H1 (cell line): ENCODE measurements around the gene MUC5AC. TPM values are rescaled to one million over a fixed set of nuclear protein-coding genes. Genes with fewer than 3 reads are reported as not detected.

Experiments
- CTCF ChIA-PET: fragments of 300-600 bp; sonication (Branson Sonifier 250); formaldehyde crosslinking; loops from one replicate; lab custom pipeline; 2021; ENCODE audit not compliant: partially characterized antibody; lab: Charles Lee
- POLR2A ChIA-PET: fragments of 300-600 bp; sonication (Branson Sonifier 250); formaldehyde crosslinking; loops from one replicate; lab custom pipeline; 2021; ENCODE audit warnings: inconsistent platforms; ENCODE audit not compliant: partially characterized antibody; lab: Charles Lee
- DNase-seq, 2 experiments: peaks; one replicate each; pipeline versions ENCODE4 v3.0.0 to v3.0.0-alpha.2; 2010 to 2022; ENCODE audit warnings: low spot score in 2 of 2, low read depth in 1 of 2, mixed read lengths in 1 of 2
- FAIRE-seq: peaks from 2 replicates; lab custom pipeline; 2011; peaks lifted over from hg19 to GRCh38; lab: Jason Lieb, UNC
- H2AFZ ChIP-seq: 2 replicates; pipeline ENCODE4 v1.8.1; 2012; ENCODE audit warnings: low read length, inconsistent platforms
- H2AK5ac ChIP-seq: 2 replicates; pipeline ENCODE4 v1.6.1; 2013; ENCODE audit warnings: low read depth, low read length
- H2BK120ac ChIP-seq: replicated peaks from 2 replicates; pipeline ENCODE3; 2013; ENCODE audit warnings: low read depth, low read length, inconsistent platforms
- H2BK12ac ChIP-seq: 2 replicates; pipeline ENCODE4 v1.6.1; 2013; ENCODE audit warnings: low read depth, low read length
- H2BK15ac ChIP-seq: 2 replicates; pipeline ENCODE4 v1.6.1; 2013; ENCODE audit warnings: low read length
- H2BK20ac ChIP-seq: 2 replicates; pipeline ENCODE4 v1.6.1; 2013; ENCODE audit warnings: low read length
- H2BK5ac ChIP-seq: 2 replicates; pipeline ENCODE4 v1.6.1; 2013; ENCODE audit warnings: low read depth, low read length
- H3K14ac ChIP-seq: 2 replicates; pipeline ENCODE4 v1.6.1; 2013; ENCODE audit warnings: inconsistent platforms; ENCODE audit not compliant: insufficient read length
- H3K18ac ChIP-seq: 2 replicates; pipeline ENCODE4 v1.6.1; 2013; ENCODE audit warnings: low read length; ENCODE audit errors: extremely low read depth
- H3K23ac ChIP-seq: 2 replicates; pipeline ENCODE4 v1.6.1; 2013; ENCODE audit warnings: inconsistent platforms; ENCODE audit not compliant: insufficient read length
- H3K23me2 ChIP-seq: 2 replicates; pipeline ENCODE4 v1.6.1; 2013; ENCODE audit warnings: low read depth, low read length
- H3K27ac ChIP-seq: 2 replicates; pipeline ENCODE4 v1.6.1; 2011; ENCODE audit warnings: low read depth, low read length, inconsistent platforms
- H3K27me3 ChIP-seq, 4 experiments: replicated peaks in 1 of 4; 1 replicate in 1 of 4; 2 replicates in 3 of 4; pipeline versions ENCODE4 v1.6.1 to v1.8.1; 2011 to 2013; ENCODE audit warnings: low read length in 3 of 4, mild to moderate bottlenecking in 3 of 4, inconsistent platforms in 2 of 4, mixed read lengths in 2 of 4, moderate library complexity in 1 of 4; ENCODE audit not compliant: control insufficient read depth in 3 of 4, insufficient read depth in 3 of 4; ENCODE audit errors: extremely low read depth in 1 of 4
- H3K36me3 ChIP-seq, 4 experiments: 2 replicates each; pipeline versions ENCODE4 v1.6.1 to v1.8.1; 2011 to 2013; ENCODE audit warnings: mild to moderate bottlenecking in 4 of 4, low read length in 3 of 4, moderate library complexity in 2 of 4, control low read depth in 1 of 4, inconsistent platforms in 1 of 4; ENCODE audit not compliant: insufficient read depth in 4 of 4, control insufficient read depth in 2 of 4
- H3K4ac ChIP-seq: replicated peaks from 2 replicates; pipeline ENCODE3; 2013; ENCODE audit warnings: low read length, low read depth, mixed read lengths, inconsistent platforms; ENCODE audit not compliant: insufficient read length
- H3K4me1 ChIP-seq, 4 experiments: replicated peaks in 1 of 4; 1 replicate in 1 of 4; 2 replicates in 3 of 4; pipeline versions ENCODE4 v1.6.1 to v1.8.1; 2011 to 2013; ENCODE audit warnings: low read length in 3 of 4, inconsistent platforms in 2 of 4, mixed read lengths in 1 of 4; ENCODE audit not compliant: insufficient read depth in 4 of 4, control insufficient read depth in 3 of 4
- H3K4me2 ChIP-seq, 2 experiments: 2 replicates each; pipeline versions ENCODE4 v1.6.1 to v1.8.1; 2011 to 2013; ENCODE audit warnings: low read depth in 2 of 2, low read length in 2 of 2, control low read depth in 1 of 2, inconsistent platforms in 1 of 2, mild to moderate bottlenecking in 1 of 2; ENCODE audit not compliant: insufficient read depth in 1 of 2
- H3K4me3 ChIP-seq, 4 experiments: fragments of 200-600, 300-600 bp in 1 of 4; sonication (generic), shearing (Covaris generic), sonication (Bioruptor Twin) in 1 of 4; 2 replicates each; pipeline versions ENCODE4 v1.5.1 to v1.8.1; 2011 to 2016; ENCODE audit warnings: low read length in 4 of 4, low read depth in 3 of 4, control low read depth in 2 of 4, inconsistent platforms in 2 of 4, mild to moderate bottlenecking in 2 of 4, mixed read lengths in 1 of 4, moderate library complexity in 1 of 4; ENCODE audit not compliant: insufficient read depth in 2 of 4; ENCODE audit errors: extremely low read depth in 1 of 4
- H3K56ac ChIP-seq: replicated peaks from 2 replicates; pipeline ENCODE3; 2013; ENCODE audit warnings: low read depth, mild to moderate bottlenecking, mixed read lengths, low read length, inconsistent platforms; ENCODE audit not compliant: insufficient read length
- H3K79me1 ChIP-seq: 2 replicates; pipeline ENCODE4 v1.6.1; 2013; ENCODE audit warnings: low read depth, low read length, control low read depth
- H3K79me2 ChIP-seq, 2 experiments: 2 replicates each; pipeline versions ENCODE4 v1.6.1 to v1.8.1; 2012 to 2013; ENCODE audit warnings: low read length in 2 of 2, mild to moderate bottlenecking in 2 of 2, inconsistent platforms in 1 of 2; ENCODE audit not compliant: insufficient read depth in 2 of 2, control insufficient read depth in 1 of 2
- H3K9ac ChIP-seq, 4 experiments: replicated peaks in 1 of 4; 1 replicate in 1 of 4; 2 replicates in 3 of 4; pipeline versions ENCODE4 v1.6.1 to v1.8.1; 2011 to 2013; ENCODE audit warnings: low read depth in 3 of 4, low read length in 3 of 4, control low read depth in 2 of 4, mild to moderate bottlenecking in 2 of 4, moderate library complexity in 2 of 4, inconsistent platforms in 1 of 4; ENCODE audit errors: extremely low read depth in 1 of 4
- H3K9me3 ChIP-seq, 2 experiments: 2 replicates each; pipeline versions ENCODE4 v1.6.1 to v1.8.1; 2012 to 2013; ENCODE audit warnings: mild to moderate bottlenecking in 2 of 2, moderate library complexity in 2 of 2, control low read depth in 1 of 2, inconsistent platforms in 1 of 2, low read depth in 1 of 2, low read length in 1 of 2, mixed read lengths in 1 of 2; ENCODE audit not compliant: insufficient read depth in 2 of 2
- H4K20me1 ChIP-seq, 2 experiments: replicated peaks in 1 of 2; 2 replicates each; pipeline versions ENCODE3 to v1.8.1; 2011 to 2013; ENCODE audit warnings: inconsistent platforms in 2 of 2, low read length in 2 of 2, mild to moderate bottlenecking in 1 of 2; ENCODE audit not compliant: insufficient read depth in 2 of 2, control insufficient read depth in 1 of 2
- H4K5ac ChIP-seq: 2 replicates; pipeline ENCODE4 v1.6.1; 2013; ENCODE audit warnings: low read length, low read depth, mixed read lengths, inconsistent platforms; ENCODE audit not compliant: insufficient read length
- H4K8ac ChIP-seq: 2 replicates; pipeline ENCODE4 v1.8.0; 2013; ENCODE audit warnings: mild to moderate bottlenecking, moderate library complexity, low read length, inconsistent platforms; ENCODE audit not compliant: insufficient read depth; ENCODE audit errors: extremely low read depth
- H4K91ac ChIP-seq: replicated peaks from 2 replicates; pipeline ENCODE3; 2013; ENCODE audit warnings: low read length, mixed read lengths, inconsistent platforms; ENCODE audit not compliant: insufficient read length
- ATF3 ChIP-seq: IDR thresholded peaks from 2 replicates; pipeline ENCODE4 v1.6.1; 2011; ENCODE audit warnings: low read depth, mild to moderate bottlenecking, low read length; ENCODE audit not compliant: insufficient read depth
- CREB1 ChIP-seq: IDR thresholded peaks from 2 replicates; pipeline ENCODE4 v1.6.1; 2012; ENCODE audit warnings: inconsistent platforms
- HDAC2 ChIP-seq, 2 experiments: fragments of 300-600 bp in 1 of 2; sonication (generic) in 1 of 2; IDR thresholded peaks; 2 replicates each; pipeline ENCODE4 v1.6.1; 2011 to 2012; ENCODE audit warnings: low read depth in 2 of 2, low read length in 2 of 2, mild to moderate bottlenecking in 2 of 2, moderate library complexity in 2 of 2, borderline replicate concordance in 1 of 2, inconsistent platforms in 1 of 2
- JUN ChIP-seq: IDR thresholded peaks from 2 replicates; pipeline ENCODE4 v1.6.1; 2011; ENCODE audit warnings: low read depth, mild to moderate bottlenecking, improper control_type of control experiment, low read length
- JUND ChIP-seq: IDR thresholded peaks from 2 replicates; pipeline ENCODE4 v1.6.1; 2011; ENCODE audit warnings: mild to moderate bottlenecking, improper control_type of control experiment, low read length
- MAFK ChIP-seq: IDR thresholded peaks from 2 replicates; pipeline ENCODE4 v1.6.1; 2012; ENCODE audit warnings: low read depth, mild to moderate bottlenecking, improper control_type of control experiment, low read length
- MAX ChIP-seq: IDR thresholded peaks from 2 replicates; pipeline ENCODE4 v1.6.1; 2012; ENCODE audit warnings: inconsistent platforms
- NRF1 ChIP-seq: IDR thresholded peaks from 2 replicates; pipeline ENCODE4 v1.6.1; 2011; ENCODE audit warnings: mild to moderate bottlenecking, low read depth, low read length, improper control_type of control experiment
- PHF8 ChIP-seq: fragments of 200-600 bp; sonication (generic); conservative IDR thresholded peaks from 2 replicates; pipeline ENCODE4 v1.7.1; 2012; ENCODE audit warnings: low read depth, mild to moderate bottlenecking, inconsistent platforms, low read length, moderate library complexity
- POU5F1 ChIP-seq: IDR thresholded peaks from 2 replicates; pipeline ENCODE4 v1.6.1; 2011; ENCODE audit warnings: low read depth, mild to moderate bottlenecking, low read length, moderate library complexity
- SIRT6 ChIP-seq: IDR thresholded peaks from one replicate; pipeline ENCODE4 v1.7.1; 2012; ENCODE audit warnings: low read length, inconsistent platforms
- SP4 ChIP-seq: IDR thresholded peaks from 2 replicates; pipeline ENCODE4 v1.6.1; 2012; ENCODE audit warnings: low read length, inconsistent platforms
- YY1 ChIP-seq: IDR thresholded peaks from 2 replicates; pipeline ENCODE4 v1.6.1; 2011; ENCODE audit warnings: low read depth, mild to moderate bottlenecking, low read length
- WGBS, 2 experiments: shearing (Covaris generic) in 1 of 2; methylation state at CpG; one replicate each; pipeline versions ENCODE4 v1.1.6 to v1.1.7; 2013 to 2015; ENCODE audit warnings: low lambda C conversion rate in 2 of 2, mixed read lengths in 2 of 2, inconsistent platforms in 1 of 2, low coverage in 1 of 2, missing lambda C conversion rate in 1 of 2; ENCODE audit not compliant: insufficient replicate concordance in 2 of 2, insufficient coverage in 1 of 2, insufficient read length in 1 of 2; ENCODE audit errors: extremely low coverage in 1 of 2, missing lambda C conversion rate in 1 of 2; 5-methylcytosine and 5-hydroxymethylcytosine counted together
- polyA plus RNA-seq, 7 experiments: library from polyadenylated mRNA; depleted of rRNA in 3 of 7; stranded (reverse) in 5 of 7; unstranded in 2 of 7; fragments of >200 nt in 5 of 7; fragments of 200-250 nt in 2 of 7; gene quantifications; 1 replicate in 5 of 7; 2 replicates in 1 of 7; 4 replicates in 1 of 7; pipeline versions ENCODE4 v1.2.1 to v1.2.3, GENCODE V29; 2011 to 2013; ENCODE audit warnings: missing spikeins in 2 of 7, mixed read lengths in 2 of 7
- total RNA-seq: library from RNA; stranded (reverse); fragmentation: NEBNext Ultra II Directional; extraction: Animal tissue kit (Norgen Biotek cat#: 25700); gene quantifications from 2 replicates; pipeline ENCODE4 v1.2.1, GENCODE V29; 2021

The MUC5AC gene
- total and polyA plus RNA-seq, 2 of the 8 experiments (the other 6 are each of a cell fraction or from before 2014, with no cell fraction given): not detected

GRCh38 chr11:1181420-1181819 is 23.7 kb downstream of the MUC5AC start:
- WGBS, 2 experiments: 86% methylated on average over 9 of the region's 10 CpGs; no CpG with 5 or more reads in 1 of the 2 experiments
- no peak overlapping the region for H3K23ac ChIP-seq
- TF ChIP-seq NRF1 (no peak), JUN (no peak), SP4 (no peak), MAFK (no peak), JUND (no peak), HDAC2 (IDR thresholded peaks at IDR 0.05; ENCODE audit: borderline replicate concordance in 1 of 2, low read depth in 2 of 2, low read length in 2 of 2) (no peak), CREB1 (no peak), SIRT6 (no peak), ATF3 (no peak), POU5F1 (no peak), PHF8 (no peak), YY1 (no peak), MAX (no peak)
- H3K36me3 ChIP-seq: no peaks in the 10 kb centered on the region
- H4K5ac ChIP-seq: no peak overlapping the region
- CTCF ChIA-PET: no interaction called here
- no peak overlapping the region for H2AK5ac ChIP-seq
- no peak overlapping the region for H3K9ac ChIP-seq
- H2BK12ac ChIP-seq: no peak overlapping the region
- no peak overlapping the region for H2BK120ac ChIP-seq
- POLR2A ChIA-PET: no interaction called here
- no peak for FAIRE-seq
- no peaks in the 10 kb centered on the region for H3K4me1 ChIP-seq
- H3K23me2 ChIP-seq: no peaks in the 10 kb centered on the region
- no peak overlapping the region for H4K8ac ChIP-seq
- H3K79me2 ChIP-seq: no peaks in the 10 kb centered on the region
- no peak overlapping the region for H3K4me2 ChIP-seq
- DNase-seq: no peak
- no peak overlapping the region for H3K27ac ChIP-seq
- H2AFZ ChIP-seq: no peak overlapping the region
- H4K20me1 ChIP-seq: no peaks in the 10 kb centered on the region
- H3K56ac ChIP-seq: no peak overlapping the region
- H3K9me3 ChIP-seq: peaks cover 21 to 76% of the 10 kb centered on the region in 2 experiments
- H3K79me1 ChIP-seq: no peaks in the 10 kb centered on the region
- no peak overlapping the region for H3K14ac ChIP-seq
- H2BK20ac ChIP-seq: no peak overlapping the region
- H3K4me3 ChIP-seq: no peak overlapping the region
- no peak overlapping the region for H3K4ac ChIP-seq
- no peaks in the 10 kb centered on the region for H3K27me3 ChIP-seq
- no peak overlapping the region for H2BK5ac ChIP-seq
- H3K18ac ChIP-seq: no peak overlapping the region
- no peak overlapping the region for H2BK15ac ChIP-seq
- H4K91ac ChIP-seq: no peak overlapping the region
